Stomach (tissue), 4 donors: ENCODE results near the gene MISP3.

Experiments used
- CTCF ChIP-seq, 7 experiments: fragments of 450-650 bp in 4 of 7; fragments of 200-600 bp in 3 of 7; sonication (generic) in 3 of 7; IDR thresholded peaks; one replicate each; pipeline ENCODE4 v1.5.1; 2016 to 2019; ENCODE audit warnings: antibody characterized with exemption in 7 of 7, control low read depth in 2 of 7, mild to moderate bottlenecking in 1 of 7
- POLR2A ChIP-seq, 4 donors: fragments of 450-650 bp; IDR thresholded peaks; one replicate each; pipeline ENCODE4 v1.6.1; 2016; ENCODE audit warnings: antibody characterized with exemption in 4 of 4, control low read depth in 2 of 4, mild to moderate bottlenecking in 1 of 4, moderate library complexity in 1 of 4

GRCh38 chr19:14094854-14095253, 22.3 kb downstream of the MISP3 start:
- TF ChIP-seq POLR2A (IDR thresholded peaks at IDR 0.05) (no peak), CTCF (IDR thresholded peaks at IDR 0.05) (no peak)
